Measurements from ENCODE around the gene DEK. TPM values are rescaled to one million over a fixed set of nuclear protein-coding genes. Genes with fewer than 3 reads are reported as not detected.
A peak's percentile ranks its signal among the peaks of the same experiment; 100 is the strongest.

DEK gene
- total and polyA plus RNA-seq, 2 of the 13 experiments (the other 11 are each of a cell fraction or from before 2014, with no cell fraction given), result 53.2 to 276 TPM

DNA sequence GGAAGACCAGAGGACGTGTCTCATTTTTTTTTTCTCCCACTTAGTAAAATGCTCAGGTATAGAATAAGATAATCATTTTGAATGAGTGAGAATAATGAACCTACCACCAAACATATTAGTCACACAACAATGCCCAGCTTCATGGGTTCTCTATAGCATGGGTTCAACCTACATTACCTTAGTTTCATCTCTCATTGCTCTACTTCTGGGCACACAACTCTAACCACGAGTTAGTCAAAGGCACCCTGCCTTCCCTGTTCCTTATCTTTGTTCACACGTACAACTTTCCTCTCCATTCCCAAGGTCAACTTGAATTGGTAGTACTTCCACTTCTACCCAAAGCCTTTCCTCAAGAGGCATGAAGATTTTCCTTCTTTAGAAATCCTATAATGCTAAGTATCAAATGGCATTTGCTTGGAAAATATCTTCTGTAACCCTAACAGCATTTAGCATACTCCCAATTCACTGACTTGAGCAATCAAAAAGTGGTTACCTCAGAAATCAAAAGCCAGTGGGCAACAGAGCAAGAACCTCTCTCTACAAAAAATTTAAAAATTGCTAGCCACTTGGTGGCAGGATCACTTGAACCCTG is 20.9 kb downstream of the DEK start:
- H3K9ac ChIP-seq (ENCODE audit: insufficient read depth, low read depth, low read length), result no peak overlapping the region
- CTCF ChIA-PET (ENCODE audit: low intra/inter-chr PET ratio, low total read pairs), result no interaction called here
- H3K4me1 ChIP-seq (ENCODE audit: insufficient read depth, low read length), result peaks cover 27% of the 10 kb centered on the region
- H3K4me3 ChIP-seq (replicated peaks in 1 of 3; ENCODE audit: insufficient read depth in 1 of 3, low read depth in 2 of 3, low read length in 3 of 3), result no peak overlapping the region
- no peaks in the 10 kb centered on the region for H3K9me3 ChIP-seq (ENCODE audit: low read length)
- no peaks in the 10 kb centered on the region for H4K20me1 ChIP-seq (ENCODE audit: insufficient read depth, low read length)
- ATAC-seq, result no peak
- TF ChIP-seq RBM22 (optimal IDR thresholded peaks at IDR 0.05; ENCODE audit: low read length) (peak; percentile 33), POLR2AphosphoS2 (IDR thresholded peaks at IDR 0.05; ENCODE audit: low read depth, low read length) (peak; percentile 72; the same call in 1 of the 2 replicates), ZNF615 (CRISPR knock-in tag; IDR thresholded peaks at IDR 0.05; ENCODE audit: borderline replicate concordance) (no peak), ZKSCAN5 (CRISPR knock-in tag; IDR thresholded peaks at IDR 0.05) (no peak)
- no peak overlapping the region for H3K4me2 ChIP-seq (ENCODE audit: low read depth, low read length)
- H3K27ac ChIP-seq (ENCODE audit: extremely low read length, insufficient read depth, low read length), result no peak overlapping the region
- in situ Hi-C loops (cut with HindIII; ENCODE audit: extremely low pct_ligation_motif_present, low pct_unique_long_range_greater_than_20kb) (no loop called here), intact Hi-C loops (cut with micrococcal nuclease; ENCODE audit: unreplicated experiment) (no loop called here)
- peaks cover 10% of the 10 kb centered on the region for H3K79me2 ChIP-seq (ENCODE audit: insufficient read depth, low read length)
- POLR2A ChIA-PET, result no interaction called here
- H3K27me3 ChIP-seq (ENCODE audit: control insufficient read depth in 1 of 2, insufficient read depth in 2 of 2, low read length in 2 of 2), result no peaks in the 10 kb centered on the region
- peaks cover 16 to 77% of the 10 kb centered on the region in 2 experiments for H3K36me3 ChIP-seq (replicated peaks in 1 of 2; ENCODE audit: control insufficient read depth in 1 of 2, insufficient read depth in 2 of 2, low read length in 2 of 2)
- no peak for DNase-seq (ENCODE audit: low spot score)
- FAIRE-seq, result no peak
- 98% methylated on average over 3 of the region's 3 CpGs for WGBS (ENCODE audit: low lambda C conversion rate)
- BruUV-seq (replicated peaks), result no TSS peak
- H2AFZ ChIP-seq (ENCODE audit: low read length), result no peak overlapping the region

DNA sequence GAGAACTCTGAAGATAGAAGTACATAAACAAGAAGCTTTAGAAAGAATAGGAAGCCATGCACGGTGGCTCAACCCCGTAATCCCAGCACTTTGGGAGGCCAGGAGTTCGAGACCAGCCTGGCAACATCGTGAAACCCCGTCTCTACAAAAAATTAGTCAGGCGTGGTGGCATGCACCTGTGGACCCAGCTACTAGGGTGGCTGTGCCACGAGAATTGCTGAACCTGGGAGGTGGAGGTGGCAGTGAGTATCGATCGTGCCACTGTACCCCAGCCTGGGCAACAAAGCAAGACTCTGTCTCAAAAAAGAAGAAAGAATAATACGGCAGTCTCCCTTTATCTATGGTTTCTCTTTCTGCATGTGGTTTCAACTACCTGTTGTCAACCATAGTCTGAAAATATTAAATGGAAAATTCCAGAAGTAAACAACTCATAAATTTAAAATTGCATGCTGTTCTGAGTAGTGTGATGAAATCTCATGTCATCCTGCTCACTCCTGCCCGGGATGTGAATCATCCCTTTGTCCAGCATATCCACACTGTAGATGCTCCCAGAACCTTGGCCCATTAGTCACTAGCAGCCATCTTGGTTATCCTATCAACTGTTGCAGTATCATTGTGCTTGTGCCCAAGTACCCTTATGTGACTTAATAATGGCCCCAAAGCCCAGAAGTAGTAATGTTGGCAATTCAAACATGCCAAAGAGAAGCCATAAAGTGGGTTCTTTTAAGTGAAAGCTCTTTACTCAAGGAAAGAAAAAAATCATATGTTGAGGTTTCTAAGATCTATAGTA is 22.1 kb downstream of the DEK start:
- BruUV-seq (replicated peaks), result no TSS peak
- H3K9ac ChIP-seq (ENCODE audit: insufficient read depth, low read depth, low read length), result no peak overlapping the region
- no peaks in the 10 kb centered on the region for H3K27me3 ChIP-seq (ENCODE audit: control insufficient read depth in 1 of 2, insufficient read depth in 2 of 2, low read length in 2 of 2)
- DNase-seq (ENCODE audit: low spot score), result peak; percentile 62
- intact Hi-C loops (cut with micrococcal nuclease; ENCODE audit: unreplicated experiment), result no loop called here
- in situ Hi-C loops (cut with HindIII; ENCODE audit: extremely low pct_ligation_motif_present, low pct_unique_long_range_greater_than_20kb), result no loop called here
- 95% methylated on average over 11 of the region's 11 CpGs for WGBS (ENCODE audit: low lambda C conversion rate)
- peaks cover 27% of the 10 kb centered on the region for H3K4me1 ChIP-seq (ENCODE audit: insufficient read depth, low read length)
- FAIRE-seq, result no peak
- no peaks in the 10 kb centered on the region for H3K9me3 ChIP-seq (ENCODE audit: low read length)
- ChIA-PET CTCF (ENCODE audit: low intra/inter-chr PET ratio, low total read pairs) (no interaction called here), POLR2A (interaction anchor here (1.1 kb wide), 1 partner anchor 22 kb away, joined by 3 read pairs; the partner anchor contains the start of gene DEK)
- H2AFZ ChIP-seq (ENCODE audit: low read length), result no peak overlapping the region
- ATAC-seq, result peak; percentile 47
- H3K4me2 ChIP-seq (ENCODE audit: low read depth, low read length), result no peak overlapping the region
- H3K36me3 ChIP-seq (replicated peaks in 1 of 2; ENCODE audit: control insufficient read depth in 1 of 2, insufficient read depth in 2 of 2, low read length in 2 of 2), result peaks cover 17 to 76% of the 10 kb centered on the region in 2 experiments
- H3K79me2 ChIP-seq (ENCODE audit: insufficient read depth, low read length), result peaks cover 10% of the 10 kb centered on the region
- H4K20me1 ChIP-seq (ENCODE audit: insufficient read depth, low read length), result no peaks in the 10 kb centered on the region
- peak overlapping the region; percentile 7 for H3K27ac ChIP-seq (ENCODE audit: extremely low read length, insufficient read depth, low read length)
- H3K4me3 ChIP-seq (replicated peaks in 1 of 3; ENCODE audit: insufficient read depth in 1 of 3, low read depth in 2 of 3, low read length in 3 of 3), result no peak overlapping the region
- TF ChIP-seq CEBPB (IDR thresholded peaks at IDR 0.05; ENCODE audit: borderline replicate concordance, low read depth, low read length) (peak; percentile 47; the same call in 1 of the 2 replicates), SAP130 (CRISPR knock-in tag; IDR thresholded peaks at IDR 0.05; ENCODE audit: low read depth) (peak; percentile 21; the same call in 1 of the 2 replicates), TBX2 (CRISPR knock-in tag; IDR thresholded peaks at IDR 0.05; ENCODE audit: borderline replicate concordance) (no peak), ZNF749 (CRISPR knock-in tag; IDR thresholded peaks at IDR 0.05; ENCODE audit: borderline replicate concordance) (no peak), MED13 (CRISPR knock-in tag; IDR thresholded peaks at IDR 0.05) (no peak), ZKSCAN5 (CRISPR knock-in tag; IDR thresholded peaks at IDR 0.05) (no peak)
- TF ChIP-seq, protein P1, sequence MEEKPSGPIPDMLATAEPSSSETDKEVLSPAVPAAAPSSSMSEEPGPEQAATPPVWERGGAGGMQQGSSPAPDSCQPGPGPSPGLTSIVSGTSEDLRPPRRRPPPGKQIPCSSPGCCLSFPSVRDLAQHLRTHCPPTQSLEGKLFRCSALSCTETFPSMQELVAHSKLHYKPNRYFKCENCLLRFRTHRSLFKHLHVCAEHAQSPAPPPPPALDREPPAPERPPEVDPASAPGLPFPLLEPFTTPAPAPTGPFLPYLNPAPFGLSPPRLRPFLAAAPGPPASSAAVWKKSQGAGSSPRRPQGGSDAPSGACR (CRISPR knock-in tag; IDR thresholded peaks at IDR 0.05), result no peak
- TF ChIP-seq, protein P2, sequence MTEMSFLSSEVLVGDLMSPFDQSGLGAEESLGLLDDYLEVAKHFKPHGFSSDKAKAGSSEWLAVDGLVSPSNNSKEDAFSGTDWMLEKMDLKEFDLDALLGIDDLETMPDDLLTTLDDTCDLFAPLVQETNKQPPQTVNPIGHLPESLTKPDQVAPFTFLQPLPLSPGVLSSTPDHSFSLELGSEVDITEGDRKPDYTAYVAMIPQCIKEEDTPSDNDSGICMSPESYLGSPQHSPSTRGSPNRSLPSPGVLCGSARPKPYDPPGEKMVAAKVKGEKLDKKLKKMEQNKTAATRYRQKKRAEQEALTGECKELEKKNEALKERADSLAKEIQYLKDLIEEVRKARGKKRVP (CRISPR knock-in tag; IDR thresholded peaks at IDR 0.05), result peak in 1 of 2 experiments; percentile 86; a peak in 2 of 4 replicates
